Adrenal gland (tissue), 12 donors: ENCODE results near the gene LRFN2. TPM values are rescaled to one million over a fixed set of nuclear protein-coding genes. Genes with fewer than 3 reads are reported as not detected.

Experiments
- DNase-seq, 7 donors: peaks; one replicate each; pipeline ENCODE4 v3.0.0-alpha.2; 2019 to 2020
- H3K27ac ChIP-seq, 5 donors: fragments of 200-600 bp; sonication (generic) in 4 of 5; 1 replicate in 3 of 5; 2 replicates in 2 of 5; pipeline versions ENCODE4 v1.5.1 to v1.8.0; 2016 to 2020; ENCODE audit warnings: mild to moderate bottlenecking in 1 of 5
- H3K27me3 ChIP-seq: fragments of 200-600 bp; 2 replicates; pipeline ENCODE4 v1.8.0; 2021
- H3K36me3 ChIP-seq, 2 donors: fragments of 200-600 bp; replicated peaks in 1 of 2; 1 replicate in 1 of 2; 2 replicates in 1 of 2; pipeline versions ENCODE4 v1.5.1 to v1.8.0; 2018 to 2022
- H3K4me1 ChIP-seq, 2 donors: fragments of 200-600 bp; replicated peaks in 1 of 2; 1 replicate in 1 of 2; 2 replicates in 1 of 2; pipeline versions ENCODE4 v1.5.1 to v1.8.0; 2018 to 2021
- H3K4me3 ChIP-seq, 4 donors: fragments of 200-600 bp; sonication (generic) in 3 of 4; one replicate each; pipeline ENCODE4 v1.5.1; 2016 to 2018
- H3K9me3 ChIP-seq, 3 donors: fragments of 200-600 bp; sonication (generic) in 1 of 3; replicated peaks in 1 of 3; 1 replicate in 2 of 3; 2 replicates in 1 of 3; pipeline versions ENCODE4 v1.5.1 to v1.8.0; 2016 to 2021
- CTCF ChIP-seq, 6 experiments: fragments of 450-650 bp in 4 of 6; fragments of 200-600 bp in 2 of 6; sonication (generic) in 1 of 6; IDR thresholded peaks; 1 replicate in 5 of 6; 2 replicates in 1 of 6; pipeline versions ENCODE4 v1.5.1 to v1.8.0; 2016 to 2021; ENCODE audit warnings: antibody characterized with exemption in 6 of 6, mild to moderate bottlenecking in 2 of 6, moderate library complexity in 1 of 6
- POLR2A ChIP-seq, 2 donors: fragments of 450-650 bp; IDR thresholded peaks; one replicate each; pipeline ENCODE4 v1.6.1; 2017; ENCODE audit warnings: antibody characterized with exemption in 2 of 2, mild to moderate bottlenecking in 2 of 2, moderate library complexity in 1 of 2
- WGBS, 4 donors: extraction: QIAGEN DNeasy Blood & Tissue Kit in 2 of 4; methylation state at CpG; one replicate each; pipeline versions ENCODE4 v1.1.5 to v1.1.7; 2013 to 2017; 5-methylcytosine and 5-hydroxymethylcytosine counted together
- intact Hi-C, 2 donors: fragments of 100-400 bp; cut with DNase I; formaldehyde crosslinking; loops; one replicate each; pipeline versions ENCODE4 v1.14.1 to v1.15.0; 2022 to 2023
- polyA plus RNA-seq, 3 donors: library from polyadenylated mRNA; stranded (reverse); fragments of 200-250 nt in 2 of 3; fragments of 350-450 nt in 1 of 3; fragmentation: Illumina TruSeq in 1 of 3; extraction: RNeasy Lipid Tissue Mini Kit (QIAGEN cat#74804) in 1 of 3; gene quantifications; one replicate each; pipeline ENCODE4 v1.2.3, GENCODE V29; 2013 to 2014
- total RNA-seq, 9 donors: library from RNA; depleted of rRNA in 4 of 9; stranded (reverse); fragments of >200 nt in 4 of 9; fragments of 120-200 nt in 1 of 9; fragmentation: NEBNext Ultra II Directional in 1 of 9; extraction: Animal tissue kit (Norgen Biotek cat#: 25700) in 1 of 9; gene quantifications; one replicate each; pipeline versions ENCODE4 v1.1.0 to v1.2.4, GENCODE V29; 2013 to 2023
- donor health status: healthy with polysubstance abuse.
- donor health status: Bipolar disorder and iron deficiency.
- donor health status: DM: yes; HTN: yes; CAD: no.
- donor health status: DM: no; HTN: no; CAD: no.
- donor health status: DM: no; HTN: no; CAD: no.
- donor health status: DM: yes; HTN: yes; CAD: no.

The LRFN2 gene
- total and polyA plus RNA-seq, 12 donors = 0.03 to 0.74 (median 0.16) TPM; not detected in 3

- no peak overlapping the region for H3K27ac ChIP-seq
- no peaks in the 10 kb centered on the region for H3K9me3 ChIP-seq
- TF ChIP-seq CTCF (IDR thresholded peaks at IDR 0.05) (no peak), POLR2A (IDR thresholded peaks at IDR 0.05) (no peak)
- no peaks in the 10 kb centered on the region for H3K4me1 ChIP-seq
- no peaks in the 10 kb centered on the region for H3K36me3 ChIP-seq
- H3K27me3 ChIP-seq = no peaks in the 10 kb centered on the region
- H3K4me3 ChIP-seq = no peak overlapping the region
- intact Hi-C loops = no loop called here
- WGBS, 4 donors = 50 to 72% (median 67%) methylated on average over 1 of the region's 1 CpG
- DNase-seq = no peak
Measured at GRCh38 chr6:40422046-40422445, 165.1 kb downstream of the LRFN2 start.

GRCh38 chr6:40419946-40420728 lies 167.0 kb downstream of the LRFN2 start:
- no peak for DNase-seq
- no peaks in the 10 kb centered on the region for H3K36me3 ChIP-seq
- H3K27ac ChIP-seq = no peak overlapping the region
- no peak overlapping the region for H3K4me3 ChIP-seq
- TF ChIP-seq CTCF (IDR thresholded peaks at IDR 0.05) (no peak), POLR2A (IDR thresholded peaks at IDR 0.05) (no peak)
- 83 to 94% (median 90%) methylated on average over 17 of the region's 17 CpGs for WGBS, 4 donors
- H3K9me3 ChIP-seq = no peaks in the 10 kb centered on the region
- intact Hi-C loops = no loop called here
- H3K27me3 ChIP-seq = no peaks in the 10 kb centered on the region
- no peaks in the 10 kb centered on the region for H3K4me1 ChIP-seq

DNA sequence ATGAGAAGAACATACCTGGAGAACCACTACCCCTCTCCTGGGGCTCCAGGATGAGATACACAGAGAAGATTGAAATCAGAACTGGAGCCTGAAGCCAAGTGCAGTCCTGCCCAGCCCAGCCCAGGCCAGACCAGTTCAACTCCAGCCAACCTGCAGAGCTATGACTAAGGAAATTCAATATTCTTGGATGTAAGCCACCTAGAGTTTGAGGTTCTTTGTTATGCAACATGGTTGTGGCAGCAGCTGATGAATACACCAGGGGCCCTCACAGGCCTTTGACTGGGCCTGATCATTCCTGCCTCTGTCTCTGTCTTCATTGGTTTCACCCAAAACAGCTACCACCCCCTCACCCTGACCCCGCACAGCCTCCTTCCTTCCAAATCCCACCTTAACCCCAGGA lies 167.8 kb downstream of the LRFN2 start:
- no peaks in the 10 kb centered on the region for H3K9me3 ChIP-seq
- H3K27me3 ChIP-seq = no peaks in the 10 kb centered on the region
- TF ChIP-seq POLR2A (IDR thresholded peaks at IDR 0.05) (no peak), CTCF (IDR thresholded peaks at IDR 0.05) (no peak)
- H3K4me1 ChIP-seq = no peaks in the 10 kb centered on the region
- DNase-seq = peak in 1 of 7 donors; percentile 61
- no peak overlapping the region for H3K27ac ChIP-seq
- intact Hi-C loops = no loop called here
- H3K36me3 ChIP-seq = no peaks in the 10 kb centered on the region
- H3K4me3 ChIP-seq = no peak overlapping the region
- WGBS, 4 donors = 81 to 100% (median 96%) methylated on average over 1 of the region's 1 CpG

- intact Hi-C loops = no loop called here
- no peaks in the 10 kb centered on the region for H3K9me3 ChIP-seq
- H3K36me3 ChIP-seq = no peaks in the 10 kb centered on the region
- no peak overlapping the region for H3K27ac ChIP-seq
- TF ChIP-seq POLR2A (IDR thresholded peaks at IDR 0.05) (no peak), CTCF (IDR thresholded peaks at IDR 0.05) (no peak)
- DNase-seq = peak in 4 of 7 donors; percentile 16 to 45 (median 28)
- no peaks in the 10 kb centered on the region for H3K27me3 ChIP-seq
- no peak overlapping the region for H3K4me3 ChIP-seq
- 41 to 74% (median 51%) methylated on average over 5 to 9 of the region's 9 CpGs for WGBS, 4 donors
- no peaks in the 10 kb centered on the region for H3K4me1 ChIP-seq
Measured at GRCh38 chr6:40417031-40417430, 170.1 kb downstream of the LRFN2 start.
